Measurements from ENCODE around the gene CTLA4.

CTLA4 gene

GRCh38 chr2:203893401-203893800 lies 25.8 kb downstream of the CTLA4 start:
- no peak for DNase-seq

- DNase-seq = no peak
Measured at GRCh38 chr2:203893840-203894239, 26.3 kb downstream of the CTLA4 start.

- no peak for DNase-seq
Measured at GRCh38 chr2:203894262-203894661, 26.7 kb downstream of the CTLA4 start.

DNA sequence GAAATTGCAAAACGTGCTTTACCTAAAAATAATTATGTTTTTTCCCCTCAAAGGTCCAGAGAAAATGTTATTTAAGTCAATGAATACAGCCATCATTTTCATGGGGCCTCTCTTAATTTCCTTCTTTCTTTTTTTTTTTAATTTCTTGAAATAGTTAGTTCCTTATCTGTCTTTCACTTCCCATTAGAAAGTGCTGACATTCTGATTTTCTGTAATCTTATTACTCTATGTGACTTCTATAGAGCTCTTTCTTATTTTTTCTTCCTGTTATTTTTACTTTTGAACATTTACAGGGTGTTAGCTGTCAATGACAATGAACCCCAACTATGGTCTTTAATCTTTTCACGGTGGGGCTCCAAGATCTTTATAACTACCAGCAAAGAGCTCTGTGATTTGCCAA lies 30.0 kb downstream of the CTLA4 start:
- no peak for DNase-seq

GRCh38 chr2:203898657-203899056 lies 31.1 kb downstream of the CTLA4 start:
- DNase-seq = no peak

DNA sequence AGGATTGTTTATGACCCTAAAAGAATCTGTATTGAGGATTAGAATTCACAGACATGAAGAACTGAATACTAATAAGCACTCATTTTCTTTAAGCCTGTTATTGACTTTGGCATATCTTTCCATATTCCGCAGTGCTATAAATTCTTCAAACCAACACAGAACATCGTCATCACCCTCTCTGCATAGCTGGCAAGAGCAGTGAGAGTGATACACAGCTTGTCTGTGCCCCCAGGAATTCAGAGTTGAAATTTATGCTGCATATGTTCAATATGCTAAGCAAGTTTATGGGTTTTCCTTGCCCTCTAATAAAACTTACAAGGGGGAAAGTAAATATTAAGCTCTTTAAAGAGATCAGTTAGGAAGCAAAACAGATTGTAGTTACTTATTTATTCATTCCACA lies 32.7 kb downstream of the CTLA4 start:
- DNase-seq = no peak

GRCh38 chr2:203904022-203904421 lies 36.5 kb downstream of the CTLA4 start:
- DNase-seq = no peak

DNA sequence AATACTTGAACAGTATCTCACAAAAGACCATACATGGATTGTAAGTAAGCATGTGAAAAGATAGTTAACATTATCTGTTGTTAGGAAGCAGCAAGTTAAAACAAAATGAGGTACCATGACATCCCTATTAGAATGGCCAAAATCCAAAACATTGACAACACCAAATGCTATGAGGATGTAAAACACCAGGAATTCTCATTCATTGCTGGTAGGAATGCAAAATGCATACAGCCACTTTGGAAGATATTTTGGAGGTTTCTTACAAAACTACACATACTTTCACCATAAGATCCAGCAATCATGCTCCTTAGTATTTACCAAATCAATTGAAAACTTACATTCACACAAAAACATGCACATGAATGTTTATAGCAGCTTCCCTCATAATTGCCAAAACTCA lies 38.1 kb downstream of the CTLA4 start:
- no peak for DNase-seq

DNA sequence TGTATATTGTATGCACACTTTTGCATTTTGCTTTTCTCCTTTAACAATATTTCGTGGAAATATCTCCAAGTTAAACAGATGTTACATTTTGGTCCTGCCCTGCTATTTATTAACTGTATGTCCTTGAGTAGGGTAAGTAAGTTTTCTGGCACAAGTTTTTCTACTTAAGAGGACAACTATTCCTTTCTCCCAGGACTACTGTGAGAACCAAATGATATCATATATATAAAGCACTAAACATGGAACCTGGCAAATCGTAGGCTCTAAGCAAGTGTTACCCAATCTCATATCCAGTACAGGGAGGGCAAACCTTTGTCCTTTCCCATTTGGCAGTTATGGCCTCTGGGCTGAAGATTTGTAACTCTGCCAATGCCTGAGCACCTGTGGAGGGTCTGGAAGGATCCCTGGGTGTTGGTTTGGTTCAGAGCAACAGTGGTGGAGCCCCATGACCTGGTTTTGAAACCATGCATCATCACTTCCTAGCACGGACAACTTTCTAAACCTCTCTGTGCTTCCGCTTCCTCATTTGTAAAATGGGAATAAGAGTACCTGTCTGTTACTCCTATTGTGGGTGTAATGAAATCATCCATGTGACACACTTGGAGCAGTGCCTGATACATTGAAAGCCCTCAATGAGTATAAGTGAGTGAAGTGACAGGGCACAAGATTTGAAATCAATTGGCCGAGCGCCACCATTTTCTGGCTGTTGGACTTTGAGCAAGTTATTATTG lies 40.7 kb downstream of the CTLA4 start:
- DNase-seq = no peak

- DNase-seq = no peak
Measured at GRCh38 chr2:203908797-203909185, 41.2 kb downstream of the CTLA4 start.

DNA sequence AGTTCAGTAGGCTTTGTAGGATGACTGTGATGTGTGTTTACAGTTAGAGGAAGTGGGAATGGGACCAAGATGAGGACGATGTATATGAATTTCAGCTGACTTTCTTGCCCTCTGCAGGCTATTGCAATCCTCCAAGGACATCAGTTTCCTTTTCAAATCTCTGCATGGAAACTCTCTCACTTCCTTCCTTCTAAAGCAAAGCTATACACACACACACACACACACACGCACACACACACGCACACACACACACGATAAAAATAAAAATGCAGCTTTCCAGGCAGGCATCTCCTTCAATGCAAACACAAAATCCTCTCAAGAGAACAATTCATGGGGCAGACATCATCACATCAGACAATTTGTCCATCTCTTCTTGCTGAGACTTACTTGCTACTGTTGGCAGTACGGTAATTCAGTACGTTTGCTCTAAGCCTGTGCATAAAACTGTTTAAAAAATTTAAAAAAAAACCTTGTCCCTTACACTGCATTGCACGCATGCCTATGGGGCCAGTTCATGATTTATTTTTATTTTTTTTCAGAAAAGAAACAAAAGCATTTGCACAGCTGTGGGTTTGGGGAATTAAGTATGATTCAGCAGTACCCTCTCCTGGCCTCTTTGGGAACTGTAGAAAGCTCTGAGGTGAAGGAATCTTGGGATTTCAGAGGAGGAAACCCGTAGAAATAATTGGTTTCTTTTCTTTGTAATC lies 41.8 kb downstream of the CTLA4 start:
- no peak for DNase-seq

DNA sequence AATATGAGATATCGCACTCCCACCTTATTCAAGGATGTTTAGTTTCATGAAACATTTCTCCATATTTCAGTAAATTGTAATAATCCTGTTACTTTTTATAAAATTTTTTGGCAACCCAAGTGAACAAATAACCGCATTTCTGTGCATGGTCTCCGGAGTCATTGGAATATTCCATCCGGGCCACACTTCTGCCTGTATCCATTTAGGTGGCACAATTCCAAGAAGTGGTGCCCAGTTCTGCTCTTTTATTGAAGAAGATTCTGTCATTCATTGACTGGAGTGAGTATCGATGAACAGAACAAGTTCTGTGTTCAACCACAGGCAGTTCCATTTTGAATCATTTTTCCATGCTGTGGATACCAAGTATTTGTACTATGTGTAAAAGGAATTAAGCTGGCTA lies 42.4 kb downstream of the CTLA4 start:
- no peak for DNase-seq

DNA sequence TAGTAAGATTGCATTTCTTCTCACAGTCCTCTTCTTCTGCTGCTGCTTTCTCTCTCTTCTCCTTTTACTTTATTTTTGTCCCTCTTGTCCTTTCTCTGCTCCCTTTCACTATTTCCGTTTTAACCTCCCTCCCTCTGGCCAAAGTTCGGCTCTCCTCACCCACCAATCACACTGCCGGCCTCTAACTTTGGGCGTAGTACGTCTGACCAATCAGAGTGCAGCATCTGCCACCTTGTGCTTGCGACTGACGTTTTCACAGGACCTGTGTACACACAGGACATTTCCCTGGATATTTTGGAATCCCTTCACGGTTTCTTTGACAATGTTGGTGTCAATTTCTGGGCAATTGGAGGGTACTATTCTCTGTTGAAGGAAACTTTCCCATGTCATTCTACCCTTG lies 46.4 kb downstream of the CTLA4 start:
- DNase-seq = no peak

- no peak for DNase-seq
Measured at GRCh38 chr2:203914546-203915182, 47.1 kb downstream of the CTLA4 start.

DNA sequence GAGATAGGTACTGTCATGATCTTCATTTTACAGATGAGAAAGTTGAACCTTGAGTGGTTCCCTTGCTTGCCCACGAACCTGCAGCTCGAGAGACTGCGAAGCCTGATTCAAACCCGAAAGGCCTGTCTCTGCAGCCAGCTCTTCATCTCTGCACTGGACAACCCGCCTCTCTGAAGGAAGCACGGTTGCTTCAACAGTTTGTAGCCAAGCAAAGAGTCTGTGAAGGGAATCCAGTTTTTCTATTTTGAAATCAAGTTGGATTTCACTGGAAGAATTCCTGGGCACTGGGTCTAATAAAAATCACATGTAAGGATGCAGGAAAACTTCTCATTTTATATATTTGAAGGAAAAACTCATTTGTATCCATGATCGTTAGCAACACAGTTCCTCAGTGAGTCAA lies 47.7 kb downstream of the CTLA4 start:
- no peak for DNase-seq

- no peak for DNase-seq
Measured at GRCh38 chr2:203916756-203917155, 49.2 kb downstream of the CTLA4 start.

DNA sequence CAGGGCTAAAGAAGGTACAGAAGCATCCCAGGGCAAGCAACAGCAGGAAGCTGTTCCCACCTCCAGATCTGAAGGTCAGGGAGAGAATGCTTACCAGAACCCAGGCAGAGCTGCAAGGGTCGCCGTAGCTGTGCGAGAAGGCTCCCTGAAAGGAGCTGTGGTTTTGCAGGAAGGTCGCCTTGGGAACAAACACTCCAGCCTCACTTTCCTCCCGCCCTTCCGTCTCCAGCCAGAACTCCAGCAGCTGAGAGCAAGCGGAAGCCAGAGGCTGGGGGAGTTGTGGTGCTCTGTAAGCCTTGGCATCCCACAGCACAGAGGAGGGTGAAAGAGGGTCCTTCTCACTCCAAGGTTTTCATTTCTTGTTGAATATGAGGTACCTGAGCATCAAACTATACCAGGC lies 50.7 kb downstream of the CTLA4 start:
- DNase-seq = no peak

DNA sequence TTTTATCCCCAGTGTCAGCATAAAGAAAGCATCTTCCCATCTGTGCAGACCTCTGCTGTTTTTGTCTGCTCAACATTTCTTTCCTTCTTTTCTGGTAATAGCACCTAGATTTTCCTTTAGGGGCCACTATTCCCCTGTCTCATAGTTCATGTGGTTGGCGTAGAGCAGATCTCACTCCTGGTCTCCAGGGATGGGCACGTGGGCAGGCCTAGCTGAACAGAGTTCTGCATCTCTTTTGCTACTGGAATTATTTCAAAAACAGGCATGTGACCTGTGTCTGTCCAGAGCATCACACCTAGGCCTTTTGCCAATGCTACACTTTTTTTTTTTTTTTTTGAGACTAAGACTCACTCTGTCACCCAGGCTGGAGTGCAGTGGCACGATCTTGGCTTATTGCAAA lies 51.3 kb downstream of the CTLA4 start:
- no peak for DNase-seq
